HEK293 (cell line): Measurements from ENCODE around the gene LRRC51.

Experiments used
- CTCF ChIA-PET: fragments of 350-600 bp; formaldehyde crosslinking; extraction: SDS; loops from one replicate; lab custom pipeline; 2021; ENCODE audit warnings: antibody characterized with exemption; lab: Yijun Ruan, JAX
- POLR2A ChIA-PET: fragments of 300-600 bp; formaldehyde crosslinking; extraction: SDS; loops from one replicate; lab custom pipeline; 2020; ENCODE audit warnings: antibody characterized with exemption, inconsistent platforms; lab: Yijun Ruan, JAX
- H3K27ac ChIP-seq: fragments of 200-500 bp; sonication (Bioruptor generic); 2 replicates; pipeline ENCODE4 v1.5.1; 2014; ENCODE audit warnings: low read depth, low read length, control low read depth, inconsistent platforms; ENCODE audit errors: extremely low read depth
- H3K36me3 ChIP-seq, 2 experiments: fragments of 200-500 bp in 1 of 2; sonication (Bioruptor generic) in 1 of 2; 1 replicate in 1 of 2; 2 replicates in 1 of 2; pipeline ENCODE4 v1.5.1; 2014 to 2017; ENCODE audit warnings: inconsistent platforms in 2 of 2, low read length in 2 of 2; ENCODE audit not compliant: control insufficient read depth in 2 of 2, insufficient read depth in 1 of 2
- H3K4me1 ChIP-seq: fragments of 200-500 bp; sonication (Bioruptor generic); 2 replicates; pipeline ENCODE4 v1.5.1; 2014; ENCODE audit warnings: mild to moderate bottlenecking, low read length, inconsistent platforms; ENCODE audit not compliant: control insufficient read depth, insufficient read depth
- H3K4me3 ChIP-seq: 2 replicates; pipeline ENCODE4 v1.5.1; 2011; ENCODE audit warnings: low read depth, mild to moderate bottlenecking, control low read depth, low read length, moderate library complexity
- H3K9me3 ChIP-seq: fragments of 200-500 bp; sonication (Bioruptor generic); 2 replicates; pipeline ENCODE4 v1.5.1; 2014; ENCODE audit warnings: low read depth, low read length, inconsistent platforms; ENCODE audit not compliant: control insufficient read depth, insufficient read depth
- PRDM2 ChIP-seq: fragments of 450-650 bp; formaldehyde crosslinking; IDR thresholded peaks from 2 replicates; pipeline ENCODE4 v1.5.1; 2016; ENCODE audit warnings: missing biosample characterization, missing genetic modification characterization, borderline replicate concordance
- SCRT2 ChIP-seq: fragments of 450-650 bp; formaldehyde crosslinking; IDR thresholded peaks from 2 replicates; pipeline ENCODE4 v1.5.1; 2016; ENCODE audit warnings: missing biosample characterization, missing genetic modification characterization
- SP3 ChIP-seq: fragments of 450-650 bp; formaldehyde crosslinking; IDR thresholded peaks from 2 replicates; pipeline ENCODE4 v1.5.1; 2016; ENCODE audit warnings: missing biosample characterization, missing genetic modification characterization
- TRIM28 ChIP-seq: IDR thresholded peaks from 2 replicates; pipeline ENCODE4 v1.6.1; 2011; ENCODE audit warnings: low read length, control low read depth, borderline replicate concordance
- ZBTB17 ChIP-seq: fragments of 450-650 bp; formaldehyde crosslinking; IDR thresholded peaks from 2 replicates; pipeline ENCODE4 v1.5.1; 2016; ENCODE audit warnings: missing biosample characterization, missing genetic modification characterization
- ZBTB20 ChIP-seq: fragments of 450-650 bp; formaldehyde crosslinking; IDR thresholded peaks from 2 replicates; pipeline ENCODE4 v1.5.1; 2016; ENCODE audit warnings: missing biosample characterization, missing genetic modification characterization
- ZNF280C ChIP-seq: fragments of 450-650 bp; formaldehyde crosslinking; IDR thresholded peaks from 2 replicates; pipeline ENCODE4 v1.5.1; 2016; ENCODE audit warnings: missing biosample characterization, missing genetic modification characterization
- ZNF416 ChIP-seq: fragments of 450-650 bp; formaldehyde crosslinking; IDR thresholded peaks from 2 replicates; pipeline ENCODE4 v1.5.1; 2016; ENCODE audit warnings: missing biosample characterization, missing genetic modification characterization
- ZNF585B ChIP-seq: fragments of 450-650 bp; formaldehyde crosslinking; IDR thresholded peaks from 2 replicates; pipeline ENCODE4 v1.5.1; 2016; ENCODE audit warnings: missing biosample characterization, missing genetic modification characterization
- ZNF623 ChIP-seq: fragments of 450-650 bp; formaldehyde crosslinking; IDR thresholded peaks from 2 replicates; pipeline ENCODE4 v1.5.1; 2016; ENCODE audit warnings: missing biosample characterization, missing genetic modification characterization
- ZNF664 ChIP-seq: fragments of 450-650 bp; formaldehyde crosslinking; IDR thresholded peaks from 2 replicates; pipeline ENCODE4 v1.5.1; 2016; ENCODE audit warnings: missing biosample characterization, missing genetic modification characterization
- ZNF670 ChIP-seq: fragments of 450-650 bp; formaldehyde crosslinking; IDR thresholded peaks from 2 replicates; pipeline ENCODE4 v1.5.1; 2016; ENCODE audit warnings: missing biosample characterization, missing genetic modification characterization, low read depth
- ZNF677 ChIP-seq: fragments of 450-650 bp; IDR thresholded peaks from 2 replicates; pipeline ENCODE4 v1.5.0; 2018; ENCODE audit warnings: missing biosample characterization, mild to moderate bottlenecking, missing genetic modification characterization, moderate library complexity
- ZNF768 ChIP-seq: fragments of 450-650 bp; formaldehyde crosslinking; IDR thresholded peaks from 2 replicates; pipeline ENCODE4 v1.5.1; 2018; ENCODE audit warnings: missing biosample characterization, mild to moderate bottlenecking, missing genetic modification characterization
- ZNF830 ChIP-seq: fragments of 450-650 bp; IDR thresholded peaks from 2 replicates; pipeline ENCODE4 v1.5.0; 2018; ENCODE audit warnings: missing biosample characterization, missing genetic modification characterization, low read depth, mild to moderate bottlenecking, moderate library complexity

The LRRC51 gene

DNA sequence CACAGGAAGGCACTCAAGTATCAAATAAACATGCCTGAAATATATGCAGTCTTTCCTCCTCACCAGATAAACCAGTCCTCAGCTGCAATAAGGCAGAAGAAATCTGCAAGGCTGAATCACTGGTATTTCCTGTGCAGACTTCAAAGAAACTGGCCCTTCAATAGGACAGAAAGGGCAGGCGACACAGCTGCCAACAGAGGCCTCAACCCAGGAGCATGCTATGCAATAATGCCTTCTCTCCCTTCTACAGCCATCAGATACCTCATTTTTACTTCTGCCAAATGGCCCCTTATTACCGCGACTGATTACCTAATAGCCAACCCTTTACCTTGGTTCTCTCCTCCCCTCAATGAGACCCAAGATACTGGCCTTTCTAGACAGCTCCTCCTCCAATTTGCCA, 8.3 kb upstream of the LRRC51 start:
- CTCF ChIA-PET, result interaction anchor here (0.5 to 1.9 kb wide), 5 partner anchors 20 to 73 kb away, joined by 3 to 6 read pairs (median 3); no protein-coding TSS in a partner anchor
- Histone ChIP-seq H3K4me1 (peaks cover 2% of the 10 kb centered on the region; the same call in 1 of the 2 replicates), H3K27ac (no peak overlapping the region), H3K9me3 (no peaks in the 10 kb centered on the region), H3K36me3 (peaks cover 0 to 27% of the 10 kb centered on the region in 2 experiments; a peak in 2 of 3 replicates), H3K4me3 (no peak overlapping the region)
- POLR2A ChIA-PET, result interaction anchor here (0.6 kb wide), 1 partner anchor 153 kb away, joined by 4 read pairs; no protein-coding TSS in a partner anchor
- peak; percentile 73 for TF ChIP-seq ZBTB17 (tag by site-specific recombination)
- no peak for TF ChIP-seq ZNF664 (tag by site-specific recombination)

DNA sequence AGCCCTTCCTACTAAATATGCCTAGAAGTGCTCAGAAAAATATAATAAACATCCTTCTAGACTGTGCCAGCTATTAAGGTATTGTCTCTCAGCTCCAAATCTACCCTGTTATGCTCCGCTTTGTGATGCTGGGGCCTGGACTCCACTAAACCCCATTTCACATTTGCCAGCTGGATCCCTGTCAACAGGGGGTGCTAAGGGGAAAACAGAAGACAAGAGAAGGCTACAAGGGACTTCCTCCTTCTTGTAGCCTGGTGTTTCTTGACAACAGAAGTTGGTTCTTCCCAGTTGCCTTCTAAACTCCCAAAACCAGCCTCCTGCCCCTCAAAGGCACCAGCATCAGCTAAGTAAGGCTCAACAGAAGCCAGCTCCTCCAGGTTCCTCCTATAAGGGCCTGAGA, 5.5 kb upstream of the LRRC51 start:
- no peak overlapping the region for H3K27ac ChIP-seq
- ChIA-PET CTCF (interaction anchor here (0.7 to 1.4 kb wide), 2 partner anchors 16 to 71 kb away, joined by 3 read pairs; no protein-coding TSS in a partner anchor), POLR2A (interaction anchor here (0.9 kb wide), 1 partner anchor 42 kb away, joined by 3 read pairs; no protein-coding TSS in a partner anchor)
- TF ChIP-seq ZNF677 (no peak), ZBTB17 (tag by site-specific recombination) (no peak), ZNF670 (no peak), SCRT2 (tag by site-specific recombination) (no peak), ZNF416 (tag by site-specific recombination) (no peak), ZNF585B (no peak), ZNF768 (tag by site-specific recombination) (no peak), TRIM28 (no peak), ZNF623 (tag by site-specific recombination) (no peak), ZNF280C (tag by site-specific recombination) (no peak), ZBTB20 (no peak), ZNF830 (tag by site-specific recombination) (no peak), PRDM2 (tag by site-specific recombination) (no peak), SP3 (tag by site-specific recombination) (no peak)
- H3K4me1 ChIP-seq, result no peaks in the 10 kb centered on the region
- H3K4me3 ChIP-seq, result no peak overlapping the region
- H3K9me3 ChIP-seq, result no peaks in the 10 kb centered on the region
- peaks cover 0 to 8% of the 10 kb centered on the region in 2 experiments; a peak in 2 of 3 replicates for H3K36me3 ChIP-seq
